ENCODE data around the gene NFATC2. TPM values are rescaled to one million over a fixed set of nuclear protein-coding genes. Genes with fewer than 3 reads are reported as not detected.
A peak's percentile ranks its signal among the peaks of the same experiment; 100 is the strongest.

The NFATC2 gene
- total and polyA plus RNA-seq, 2 of the 4 experiments (the other 2 are of a cell fraction): 0.18 to 0.38 TPM

- DNase-seq (peak; percentile 92), ATAC-seq (ENCODE audit: low read depth) (peak; percentile 30)
- H3K27ac ChIP-seq (ENCODE audit: insufficient read depth, low read length): peak overlapping the region; percentile 91
- peak overlapping the region; percentile 91 for H2AK5ac ChIP-seq (ENCODE audit: low read depth, low read length)
- peak overlapping the region; percentile 94 for H3K4ac ChIP-seq (ENCODE audit: low read depth, low read length)
- no peaks in the 10 kb centered on the region for H3K36me3 ChIP-seq (ENCODE audit: control insufficient read depth, insufficient read depth, low read length)
- peaks cover 37% of the 10 kb centered on the region for H3K9me1 ChIP-seq (ENCODE audit: insufficient read depth, low read length)
- H3K27me3 ChIP-seq (ENCODE audit: control insufficient read depth, insufficient read depth, low read length): no peaks in the 10 kb centered on the region
- H3K14ac ChIP-seq (replicated peaks; ENCODE audit: low read depth, low read length): peak overlapping the region; percentile 95
- H4K91ac ChIP-seq (ENCODE audit: insufficient read depth, low read depth, low read length): peak overlapping the region; percentile 93
- peak overlapping the region; percentile 67 for H3K18ac ChIP-seq (ENCODE audit: low read depth, low read length)
- peaks cover 4% of the 10 kb centered on the region for H4K20me1 ChIP-seq (ENCODE audit: insufficient read depth, low read length)
- dilution Hi-C loops (cut with HindIII; ENCODE audit: low sequenced_read_pairs, unreplicated experiment) (no loop called here), intact Hi-C loops (cut with micrococcal nuclease) (loop anchor here (1.0 kb wide), 2 partner anchors 38 to 384 kb away; no protein-coding TSS in a partner anchor), in situ Hi-C loops (cut with MboI; ENCODE audit: low sequenced_read_pairs) (no loop called here)
- no TSS peak for BruUV-seq (replicated peaks)
- H2AFZ ChIP-seq (replicated peaks; ENCODE audit: low read length, poor library complexity): peak overlapping the region; percentile 38
- 0% methylated on average over 1 of the region's 3 CpGs; no CpG with 5 or more reads in 1 of the 2 experiments for WGBS, 2 experiments (ENCODE audit: extremely low coverage in 2 of 2, insufficient read length in 1 of 2)
- no peak overlapping the region for H3K4me3 ChIP-seq (ENCODE audit: insufficient read depth, low read depth, low read length)
- H2BK5ac ChIP-seq (ENCODE audit: low read depth, low read length, poor library complexity, severe bottlenecking): peak overlapping the region; percentile 83
- peak overlapping the region; percentile 11; the same call in 1 of the 2 replicates for H3K9ac ChIP-seq (ENCODE audit: low read depth, low read length)
- H2BK20ac ChIP-seq (ENCODE audit: low read depth, low read length): peak overlapping the region; percentile 98
- TF ChIP-seq FOS (IDR thresholded peaks at IDR 0.05; ENCODE audit: low read depth, low read length): peak; percentile 64
- TF ChIP-seq CEBPB (IDR thresholded peaks at IDR 0.05; ENCODE audit: low read depth, low read length): no peak
- TF ChIP-seq RFX5 (IDR thresholded peaks at IDR 0.05; ENCODE audit: low read depth, low read length): no peak
- TF ChIP-seq POLR2A (IDR thresholded peaks at IDR 0.05; ENCODE audit: low read depth, low read length): peak; percentile 67
- H3K4me1 ChIP-seq (ENCODE audit: control insufficient read depth, insufficient read depth, low read length): peaks cover 25% of the 10 kb centered on the region
- H4K5ac ChIP-seq (ENCODE audit: low read depth, low read length): peak overlapping the region; percentile 94
- CTCF ChIA-PET: no interaction called here
- peak overlapping the region; percentile 19 for H3K4me2 ChIP-seq (ENCODE audit: low read depth, low read length)
- peak overlapping the region; percentile 96 for H2BK120ac ChIP-seq (ENCODE audit: low read depth, low read length)
- H3K23ac ChIP-seq (ENCODE audit: low read depth, low read length): peak overlapping the region; percentile 95
- POLR2A ChIA-PET (ENCODE audit: unreplicated experiment): no interaction called here
- H4K8ac ChIP-seq (ENCODE audit: low read depth in 2 of 2, low read length in 2 of 2): peak overlapping the region; percentile 78 to 93
- peak overlapping the region; percentile 83 for H3K56ac ChIP-seq (ENCODE audit: extremely low read depth, insufficient read depth, low read length)
- peak overlapping the region; percentile 82 for H2BK15ac ChIP-seq (ENCODE audit: low read depth, low read length)
- peaks cover 0 to 38% of the 10 kb centered on the region in 2 experiments; a peak in 2 of 4 replicates for H3K79me1 ChIP-seq (ENCODE audit: low read depth in 1 of 2, low read length in 2 of 2)
- peak overlapping the region; percentile 18 for H2AK9ac ChIP-seq (replicated peaks; ENCODE audit: low read depth, low read length, poor library complexity)
- H3K9me3 ChIP-seq (ENCODE audit: control insufficient read depth, insufficient read depth, low read length): no peaks in the 10 kb centered on the region; the same call in 1 of the 2 replicates
These were observed 176.8 kb downstream of the NFATC2 start for GRCh38 chr20:51365670-51366069.

All from IMR-90 (cell line).